GM12878 (cell line): ENCODE data around the gene GALNT9.

Source experiments
- CTCF ChIP-seq, 3 experiments: IDR thresholded peaks in 2 of 3; conservative IDR thresholded peaks in 1 of 3; 2 replicates each; pipeline ENCODE4 v1.5.1; 2011; ENCODE audit warnings: low read depth in 3 of 3, low read length in 3 of 3, mild to moderate bottlenecking in 3 of 3, control low read depth in 2 of 3, moderate library complexity in 2 of 3, inconsistent platforms in 1 of 3, mixed read lengths in 1 of 3; ENCODE audit not compliant: control insufficient read depth in 2 of 3, insufficient read depth in 1 of 3; ENCODE audit errors: extremely low read depth in 1 of 3
- JUND ChIP-seq: IDR thresholded peaks from 2 replicates; pipeline ENCODE4 v1.6.1; 2012; ENCODE audit warnings: low read depth, mild to moderate bottlenecking, low read length, improper control_type of control experiment, moderate library complexity
- TAF1 ChIP-seq: IDR thresholded peaks from 2 replicates; pipeline ENCODE4 v1.6.1; 2011; ENCODE audit warnings: mild to moderate bottlenecking, low read depth, low read length, borderline replicate concordance
- USF1 ChIP-seq: IDR thresholded peaks from 2 replicates; pipeline ENCODE4 v1.6.1; 2011; ENCODE audit warnings: borderline replicate concordance, low read depth, mild to moderate bottlenecking, moderate library complexity, mixed read lengths, low read length; ENCODE audit not compliant: insufficient read depth; ENCODE audit errors: extremely low read length

DNA sequence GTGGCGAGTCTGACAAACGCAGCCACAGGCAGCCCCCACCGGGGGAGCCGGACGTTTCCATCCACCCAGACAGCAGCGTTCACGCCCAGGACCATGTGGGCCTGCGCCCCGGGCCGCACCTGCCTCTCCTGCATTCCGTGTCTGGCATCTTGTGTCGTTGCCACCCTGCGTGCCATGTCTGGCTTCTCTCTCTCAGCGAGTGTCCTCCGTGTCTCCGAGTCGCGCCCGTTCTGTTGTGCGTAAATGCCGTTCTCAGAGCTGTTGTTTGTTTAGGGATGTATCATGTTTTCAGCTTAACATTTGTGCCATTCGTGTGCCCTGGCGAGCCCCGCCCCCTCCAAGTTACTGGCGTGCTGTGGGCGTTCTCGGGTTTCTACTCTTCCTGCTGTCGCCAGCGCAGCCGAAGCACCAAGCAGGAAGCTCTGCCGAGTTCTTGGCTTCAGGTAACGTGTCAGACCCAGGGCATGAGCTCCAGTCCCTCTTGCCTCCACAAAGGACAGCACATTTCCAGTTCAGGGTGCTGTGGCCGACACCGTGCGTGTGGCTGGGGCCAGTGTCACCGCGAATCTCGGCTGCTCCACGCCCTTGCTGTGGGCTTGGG lies 150.5 kb downstream of the GALNT9 start:
- TF ChIP-seq CTCF (IDR thresholded peaks at IDR 0.05 in 2 of 3, conservative IDR thresholded peaks at IDR 0.05 in 1 of 3; ENCODE audit: control insufficient read depth in 2 of 3, extremely low read depth in 1 of 3, insufficient read depth in 1 of 3, low read depth in 3 of 3, low read length in 3 of 3): no peak
- TF ChIP-seq JUND: no peak
- no peak for TF ChIP-seq USF1
- no peak for TF ChIP-seq TAF1
